Activated B cell treated with CpG ODN at 0.5 μM for 24 hours (primary cell): ENCODE results near the gene SAFB. TPM values are rescaled to one million over a fixed set of nuclear protein-coding genes. Genes with fewer than 3 reads are reported as not detected.

Experiments used
- ATAC-seq: fragments of 200-7000 bp; cut with Tn5 transposase; one replicate; pipeline ENCODE4 v1.10.0; 2021; ENCODE audit warnings: low read depth, mild to moderate bottlenecking, moderate library complexity
- CTCF ChIA-PET: fragments of 350-600 bp; sonication (Branson Sonifier 250); formaldehyde crosslinking; loops from one replicate; lab custom pipeline; 2021; ENCODE audit warnings: antibody characterized with exemption; lab: Charles Lee
- POLR2A ChIA-PET: fragments of 350-600 bp; sonication (Branson Sonifier 250); formaldehyde crosslinking; loops from one replicate; lab custom pipeline; 2021; ENCODE audit warnings: antibody characterized with exemption; lab: Charles Lee
- DNase-seq: peaks from one replicate; pipeline ENCODE4 v3.0.0; 2022
- H3K27ac Mint-ChIP-seq: one replicate; pipeline ENCODE4 v1.8.0; 2020; ENCODE audit warnings: mixed read lengths
- H3K27me3 Mint-ChIP-seq: one replicate; pipeline ENCODE4 v1.8.0; 2021; ENCODE audit warnings: mixed read lengths
- H3K36me3 Mint-ChIP-seq: one replicate; pipeline ENCODE4 v1.8.0; 2021; ENCODE audit warnings: low read depth, mixed read lengths
- H3K4me1 Mint-ChIP-seq: one replicate; pipeline ENCODE4 v1.8.0; 2021; ENCODE audit warnings: mixed read lengths
- H3K4me3 Mint-ChIP-seq: one replicate; pipeline ENCODE4 v1.8.0; 2020; ENCODE audit warnings: mild to moderate bottlenecking, mixed read lengths
- H3K9me3 Mint-ChIP-seq: one replicate; pipeline ENCODE4 v1.8.0; 2020; ENCODE audit warnings: mixed read lengths
- CTCF ChIP-seq: fragments of 200-600 bp; IDR thresholded peaks from one replicate; pipeline ENCODE4 v1.8.0; 2022; ENCODE audit warnings: antibody characterized with exemption, mild to moderate bottlenecking
- intact Hi-C: fragments of 100-400 bp; cut with micrococcal nuclease; formaldehyde crosslinking; loops from one replicate; pipeline ENCODE4 v1.15.1; 2024
- total RNA-seq: library from RNA; stranded (reverse); gene quantifications from 2 replicates; pipeline ENCODE4 v1.2.3, GENCODE V29; 2022

Gene SAFB
- total RNA-seq, 1 donor from 2014 or later, result 171 TPM

- Mint-ChIP-seq H3K9me3 (no peaks in the 10 kb centered on the region), H3K4me1 (peaks cover 12% of the 10 kb centered on the region), H3K4me3 (no peak overlapping the region), H3K27ac (no peak overlapping the region), H3K36me3 (peaks cover 74% of the 10 kb centered on the region), H3K27me3 (no peaks in the 10 kb centered on the region)
- intact Hi-C loops, result no loop called here
- TF ChIP-seq CTCF, result no peak
- DNase-seq (no peak), ATAC-seq (no peak)
- ChIA-PET POLR2A (no interaction called here), CTCF (no interaction called here)
Measured at GRCh38 chr19:5587661-5588060, 35.2 kb upstream of the SAFB start.

GRCh38 chr19:5588441-5588840 lies 34.4 kb upstream of the SAFB start:
- ChIA-PET POLR2A (no interaction called here), CTCF (no interaction called here)
- no peaks in the 10 kb centered on the region for H3K9me3 Mint-ChIP-seq
- H3K4me3 Mint-ChIP-seq, result no peak overlapping the region
- H3K27me3 Mint-ChIP-seq, result no peaks in the 10 kb centered on the region
- peaks cover 78% of the 10 kb centered on the region for H3K36me3 Mint-ChIP-seq
- intact Hi-C loops, result no loop called here
- no peak overlapping the region for H3K27ac Mint-ChIP-seq
- no peak for DNase-seq
- ATAC-seq, result no peak
- TF ChIP-seq CTCF, result no peak
- H3K4me1 Mint-ChIP-seq, result peaks cover 12% of the 10 kb centered on the region

- POLR2A ChIA-PET, result no interaction called here
Measured at GRCh38 chr19:5588906-5589676, 33.8 kb upstream of the SAFB start.

GRCh38 chr19:5590151-5590864 lies 32.6 kb upstream of the SAFB start:
- no peak overlapping the region for H3K4me3 Mint-ChIP-seq
- intact Hi-C loops, result no loop called here
- DNase-seq (no peak), ATAC-seq (no peak)
- H3K27ac Mint-ChIP-seq, result no peak overlapping the region
- ChIA-PET CTCF (no interaction called here), POLR2A (no interaction called here)
- peaks cover 12% of the 10 kb centered on the region for H3K4me1 Mint-ChIP-seq
- H3K36me3 Mint-ChIP-seq, result peaks cover 89% of the 10 kb centered on the region
- no peaks in the 10 kb centered on the region for H3K9me3 Mint-ChIP-seq
- no peak for TF ChIP-seq CTCF
- no peaks in the 10 kb centered on the region for H3K27me3 Mint-ChIP-seq

More at GRCh38 chr19:5588906-5589676, 33.8 kb upstream of the SAFB start:
- ATAC-seq, result no peak
- no peak overlapping the region for H3K4me3 Mint-ChIP-seq
- peaks cover 83% of the 10 kb centered on the region for H3K36me3 Mint-ChIP-seq
- peaks cover 12% of the 10 kb centered on the region for H3K4me1 Mint-ChIP-seq
- no peaks in the 10 kb centered on the region for H3K9me3 Mint-ChIP-seq
- H3K27me3 Mint-ChIP-seq, result no peaks in the 10 kb centered on the region
- intact Hi-C loops, result no loop called here
- CTCF ChIA-PET, result no interaction called here
- DNase-seq, result no peak
- H3K27ac Mint-ChIP-seq, result no peak overlapping the region
- no peak for TF ChIP-seq CTCF

GRCh38 chr19:5590865-5591154 lies 32.1 kb upstream of the SAFB start:
- H3K36me3 Mint-ChIP-seq, result peaks cover 91% of the 10 kb centered on the region

More at GRCh38 chr19:5590865-5591154, 32.1 kb upstream of the SAFB start:
- DNase-seq (no peak), ATAC-seq (no peak)
- Mint-ChIP-seq H3K4me1 (peaks cover 8% of the 10 kb centered on the region), H3K9me3 (no peaks in the 10 kb centered on the region), H3K27me3 (no peaks in the 10 kb centered on the region), H3K27ac (no peak overlapping the region), H3K4me3 (no peak overlapping the region)
- no peak for TF ChIP-seq CTCF
- CTCF ChIA-PET, result no interaction called here
- POLR2A ChIA-PET, result no interaction called here
- intact Hi-C loops, result no loop called here
